Measurements from ENCODE around the gene EFTUD2.

The EFTUD2 gene

GRCh38 chr17:44872131-44872768 lies 27.0 kb downstream of the EFTUD2 start (continued):
- TF ChIP-seq, protein P1, sequence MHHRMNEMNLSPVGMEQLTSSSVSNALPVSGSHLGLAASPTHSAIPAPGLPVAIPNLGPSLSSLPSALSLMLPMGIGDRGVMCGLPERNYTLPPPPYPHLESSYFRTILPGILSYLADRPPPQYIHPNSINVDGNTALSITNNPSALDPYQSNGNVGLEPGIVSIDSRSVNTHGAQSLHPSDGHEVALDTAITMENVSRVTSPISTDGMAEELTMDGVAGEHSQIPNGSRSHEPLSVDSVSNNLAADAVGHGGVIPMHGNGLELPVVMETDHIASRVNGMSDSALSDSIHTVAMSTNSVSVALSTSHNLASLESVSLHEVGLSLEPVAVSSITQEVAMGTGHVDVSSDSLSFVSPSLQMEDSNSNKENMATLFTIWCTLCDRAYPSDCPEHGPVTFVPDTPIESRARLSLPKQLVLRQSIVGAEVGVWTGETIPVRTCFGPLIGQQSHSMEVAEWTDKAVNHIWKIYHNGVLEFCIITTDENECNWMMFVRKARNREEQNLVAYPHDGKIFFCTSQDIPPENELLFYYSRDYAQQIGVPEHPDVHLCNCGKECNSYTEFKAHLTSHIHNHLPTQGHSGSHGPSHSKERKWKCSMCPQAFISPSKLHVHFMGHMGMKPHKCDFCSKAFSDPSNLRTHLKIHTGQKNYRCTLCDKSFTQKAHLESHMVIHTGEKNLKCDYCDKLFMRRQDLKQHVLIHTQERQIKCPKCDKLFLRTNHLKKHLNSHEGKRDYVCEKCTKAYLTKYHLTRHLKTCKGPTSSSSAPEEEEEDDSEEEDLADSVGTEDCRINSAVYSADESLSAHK (tag by site-specific recombination; IDR thresholded peaks at IDR 0.05) = 0 out of 2 replicates have a peak, but pooled peaks have one; percentile 24
- no peak for TF ChIP-seq GFI1B (tag by site-specific recombination; IDR thresholded peaks at IDR 0.05)
- no peak for TF ChIP-seq ZNF18 (tag by site-specific recombination; IDR thresholded peaks at IDR 0.05)
- no peak for TF ChIP-seq TRIM28 (IDR thresholded peaks at IDR 0.05; ENCODE audit: borderline replicate concordance, low read length)
- no peak for TF ChIP-seq ZNF837 (tag by site-specific recombination; IDR thresholded peaks at IDR 0.05)
- no peak for TF ChIP-seq SETDB1 (IDR thresholded peaks at IDR 0.05; ENCODE audit: insufficient read length, low read length)
- no peak for TF ChIP-seq ZNF621 (tag by site-specific recombination; IDR thresholded peaks at IDR 0.05)
- no peak for TF ChIP-seq ZNF701 (tag by site-specific recombination; IDR thresholded peaks at IDR 0.05)
- TF ChIP-seq ZBTB21 (tag by site-specific recombination; IDR thresholded peaks at IDR 0.05) = 0 out of 2 replicates have a peak, but pooled peaks have one; percentile 10
- TF ChIP-seq ZNF292 (tag by site-specific recombination; IDR thresholded peaks at IDR 0.05; ENCODE audit: borderline replicate concordance, low read depth) = no peak
- no peak for TF ChIP-seq EGR2 (tag by site-specific recombination; IDR thresholded peaks at IDR 0.05; ENCODE audit: low read depth)
- 0 out of 2 replicates have a peak, but pooled peaks have one; percentile 31 for TF ChIP-seq ZNF660 (tag by site-specific recombination; IDR thresholded peaks at IDR 0.05)
- no peak for TF ChIP-seq ZBTB20 (tag by site-specific recombination; IDR thresholded peaks at IDR 0.05)
- TF ChIP-seq ZNF514 (tag by site-specific recombination; IDR thresholded peaks at IDR 0.05) = no peak
- no peak for TF ChIP-seq KLF7 (tag by site-specific recombination; IDR thresholded peaks at IDR 0.05; ENCODE audit: borderline replicate concordance)
- no peak for TF ChIP-seq ZNF221 (tag by site-specific recombination; IDR thresholded peaks at IDR 0.05; ENCODE audit: borderline replicate concordance)
- TF ChIP-seq ZBTB1 (tag by site-specific recombination; IDR thresholded peaks at IDR 0.05) = no peak
- no peak for TF ChIP-seq ZNF777 (tag by site-specific recombination; IDR thresholded peaks at IDR 0.05; ENCODE audit: borderline replicate concordance)
- TF ChIP-seq, protein P2, sequence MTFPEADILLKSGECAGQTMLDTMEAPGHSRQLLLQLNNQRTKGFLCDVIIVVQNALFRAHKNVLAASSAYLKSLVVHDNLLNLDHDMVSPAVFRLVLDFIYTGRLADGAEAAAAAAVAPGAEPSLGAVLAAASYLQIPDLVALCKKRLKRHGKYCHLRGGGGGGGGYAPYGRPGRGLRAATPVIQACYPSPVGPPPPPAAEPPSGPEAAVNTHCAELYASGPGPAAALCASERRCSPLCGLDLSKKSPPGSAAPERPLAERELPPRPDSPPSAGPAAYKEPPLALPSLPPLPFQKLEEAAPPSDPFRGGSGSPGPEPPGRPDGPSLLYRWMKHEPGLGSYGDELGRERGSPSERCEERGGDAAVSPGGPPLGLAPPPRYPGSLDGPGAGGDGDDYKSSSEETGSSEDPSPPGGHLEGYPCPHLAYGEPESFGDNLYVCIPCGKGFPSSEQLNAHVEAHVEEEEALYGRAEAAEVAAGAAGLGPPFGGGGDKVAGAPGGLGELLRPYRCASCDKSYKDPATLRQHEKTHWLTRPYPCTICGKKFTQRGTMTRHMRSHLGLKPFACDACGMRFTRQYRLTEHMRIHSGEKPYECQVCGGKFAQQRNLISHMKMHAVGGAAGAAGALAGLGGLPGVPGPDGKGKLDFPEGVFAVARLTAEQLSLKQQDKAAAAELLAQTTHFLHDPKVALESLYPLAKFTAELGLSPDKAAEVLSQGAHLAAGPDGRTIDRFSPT (tag by site-specific recombination; IDR thresholded peaks at IDR 0.05) = 0 out of 2 replicates have a peak, but pooled peaks have one; percentile 37
- TF ChIP-seq, protein P3, sequence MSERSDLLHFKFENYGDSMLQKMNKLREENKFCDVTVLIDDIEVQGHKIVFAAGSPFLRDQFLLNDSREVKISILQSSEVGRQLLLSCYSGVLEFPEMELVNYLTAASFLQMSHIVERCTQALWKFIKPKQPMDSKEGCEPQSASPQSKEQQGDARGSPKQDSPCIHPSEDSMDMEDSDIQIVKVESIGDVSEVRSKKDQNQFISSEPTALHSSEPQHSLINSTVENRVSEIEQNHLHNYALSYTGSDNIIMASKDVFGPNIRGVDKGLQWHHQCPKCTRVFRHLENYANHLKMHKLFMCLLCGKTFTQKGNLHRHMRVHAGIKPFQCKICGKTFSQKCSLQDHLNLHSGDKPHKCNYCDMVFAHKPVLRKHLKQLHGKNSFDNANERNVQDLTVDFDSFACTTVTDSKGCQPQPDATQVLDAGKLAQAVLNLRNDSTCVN (tag by site-specific recombination; optimal IDR thresholded peaks at IDR 0.05) = no peak
- TF ChIP-seq ZNF830 (tag by site-specific recombination; IDR thresholded peaks at IDR 0.05; ENCODE audit: low read depth) = no peak
- peak; percentile 68; the same call in 1 of the 2 replicates for TF ChIP-seq SP7 (tag by site-specific recombination; IDR thresholded peaks at IDR 0.05)
- TF ChIP-seq, protein P4, sequence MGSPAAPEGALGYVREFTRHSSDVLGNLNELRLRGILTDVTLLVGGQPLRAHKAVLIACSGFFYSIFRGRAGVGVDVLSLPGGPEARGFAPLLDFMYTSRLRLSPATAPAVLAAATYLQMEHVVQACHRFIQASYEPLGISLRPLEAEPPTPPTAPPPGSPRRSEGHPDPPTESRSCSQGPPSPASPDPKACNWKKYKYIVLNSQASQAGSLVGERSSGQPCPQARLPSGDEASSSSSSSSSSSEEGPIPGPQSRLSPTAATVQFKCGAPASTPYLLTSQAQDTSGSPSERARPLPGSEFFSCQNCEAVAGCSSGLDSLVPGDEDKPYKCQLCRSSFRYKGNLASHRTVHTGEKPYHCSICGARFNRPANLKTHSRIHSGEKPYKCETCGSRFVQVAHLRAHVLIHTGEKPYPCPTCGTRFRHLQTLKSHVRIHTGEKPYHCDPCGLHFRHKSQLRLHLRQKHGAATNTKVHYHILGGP (tag by site-specific recombination; IDR thresholded peaks at IDR 0.05) = no peak
- TF ChIP-seq ZFP41 (tag by site-specific recombination; IDR thresholded peaks at IDR 0.05; ENCODE audit: borderline replicate concordance) = no peak
- no peak for TF ChIP-seq ZNF530 (tag by site-specific recombination; IDR thresholded peaks at IDR 0.05; ENCODE audit: low read depth)
- TF ChIP-seq ZNF394 (tag by site-specific recombination; IDR thresholded peaks at IDR 0.05; ENCODE audit: borderline replicate concordance) = no peak
- TF ChIP-seq SP2 (tag by site-specific recombination; IDR thresholded peaks at IDR 0.05) = no peak
- TF ChIP-seq, protein P5, sequence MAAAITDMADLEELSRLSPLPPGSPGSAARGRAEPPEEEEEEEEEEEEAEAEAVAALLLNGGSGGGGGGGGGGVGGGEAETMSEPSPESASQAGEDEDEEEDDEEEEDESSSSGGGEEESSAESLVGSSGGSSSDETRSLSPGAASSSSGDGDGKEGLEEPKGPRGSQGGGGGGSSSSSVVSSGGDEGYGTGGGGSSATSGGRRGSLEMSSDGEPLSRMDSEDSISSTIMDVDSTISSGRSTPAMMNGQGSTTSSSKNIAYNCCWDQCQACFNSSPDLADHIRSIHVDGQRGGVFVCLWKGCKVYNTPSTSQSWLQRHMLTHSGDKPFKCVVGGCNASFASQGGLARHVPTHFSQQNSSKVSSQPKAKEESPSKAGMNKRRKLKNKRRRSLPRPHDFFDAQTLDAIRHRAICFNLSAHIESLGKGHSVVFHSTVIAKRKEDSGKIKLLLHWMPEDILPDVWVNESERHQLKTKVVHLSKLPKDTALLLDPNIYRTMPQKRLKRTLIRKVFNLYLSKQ (tag by site-specific recombination; IDR thresholded peaks at IDR 0.05; ENCODE audit: borderline replicate concordance) = no peak
- TF ChIP-seq ZNF670 (tag by site-specific recombination; IDR thresholded peaks at IDR 0.05; ENCODE audit: low read depth) = no peak
- TF ChIP-seq OSR2 (tag by site-specific recombination; IDR thresholded peaks at IDR 0.05) = no peak

Measured in HEK293 (cell line).